ENCODE data around the gene RNH1. TPM values are rescaled to one million over a fixed set of nuclear protein-coding genes. Genes with fewer than 3 reads are reported as not detected.

RNH1 gene
- total RNA-seq, 1 experiment from 2014 or later, result 345 TPM

DNA sequence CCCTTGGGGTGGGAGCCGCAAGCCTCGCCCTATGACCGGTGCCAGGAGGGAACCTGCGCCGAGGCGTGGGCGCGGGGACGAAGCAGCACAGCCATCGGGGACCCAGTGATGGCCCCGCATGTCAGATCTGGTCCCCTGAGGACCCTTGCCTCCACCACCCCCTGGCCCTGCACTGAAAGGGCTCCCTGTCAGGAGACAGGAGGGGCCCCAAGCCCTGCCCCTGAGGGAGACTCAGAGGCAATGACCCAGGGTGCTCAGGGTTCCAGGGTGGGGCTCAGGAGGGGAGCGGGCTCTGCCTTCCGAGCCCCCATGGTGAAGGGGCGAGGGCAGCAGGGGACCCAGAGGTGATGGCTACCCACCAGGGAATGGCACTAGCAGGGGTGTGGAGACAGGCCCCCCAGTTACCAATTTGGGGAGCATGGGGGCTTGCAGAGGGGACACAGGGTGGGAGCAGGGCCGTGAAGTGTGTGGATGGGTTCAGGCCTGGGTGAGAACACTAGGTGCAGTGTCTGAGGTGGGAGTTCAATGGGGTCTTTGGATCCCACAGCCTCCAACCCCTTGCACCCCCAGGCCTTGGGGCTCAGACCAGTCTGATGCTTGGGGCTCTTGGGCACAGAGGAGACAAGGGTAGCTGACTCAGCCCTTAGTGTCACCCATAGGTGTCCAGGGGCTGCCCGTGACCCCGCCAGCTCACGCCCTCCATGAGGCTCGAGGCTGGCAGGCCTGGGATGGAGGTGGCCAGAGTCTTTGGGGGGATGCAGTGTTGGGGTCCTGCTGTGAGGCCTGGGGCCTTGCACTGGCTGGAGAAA lies 30.8 kb upstream of the RNH1 start:
- TF ChIP-seq SIN3A (IDR thresholded peaks at IDR 0.05; ENCODE audit: borderline replicate concordance, insufficient read depth, low read depth, low read length), result no peak
- TF ChIP-seq TCF7L2 (IDR thresholded peaks at IDR 0.05; ENCODE audit: low read depth, low read length), result no peak
- TF ChIP-seq, protein P1, sequence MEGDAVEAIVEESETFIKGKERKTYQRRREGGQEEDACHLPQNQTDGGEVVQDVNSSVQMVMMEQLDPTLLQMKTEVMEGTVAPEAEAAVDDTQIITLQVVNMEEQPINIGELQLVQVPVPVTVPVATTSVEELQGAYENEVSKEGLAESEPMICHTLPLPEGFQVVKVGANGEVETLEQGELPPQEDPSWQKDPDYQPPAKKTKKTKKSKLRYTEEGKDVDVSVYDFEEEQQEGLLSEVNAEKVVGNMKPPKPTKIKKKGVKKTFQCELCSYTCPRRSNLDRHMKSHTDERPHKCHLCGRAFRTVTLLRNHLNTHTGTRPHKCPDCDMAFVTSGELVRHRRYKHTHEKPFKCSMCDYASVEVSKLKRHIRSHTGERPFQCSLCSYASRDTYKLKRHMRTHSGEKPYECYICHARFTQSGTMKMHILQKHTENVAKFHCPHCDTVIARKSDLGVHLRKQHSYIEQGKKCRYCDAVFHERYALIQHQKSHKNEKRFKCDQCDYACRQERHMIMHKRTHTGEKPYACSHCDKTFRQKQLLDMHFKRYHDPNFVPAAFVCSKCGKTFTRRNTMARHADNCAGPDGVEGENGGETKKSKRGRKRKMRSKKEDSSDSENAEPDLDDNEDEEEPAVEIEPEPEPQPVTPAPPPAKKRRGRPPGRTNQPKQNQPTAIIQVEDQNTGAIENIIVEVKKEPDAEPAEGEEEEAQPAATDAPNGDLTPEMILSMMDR (IDR thresholded peaks at IDR 0.05), result no peak
- TF ChIP-seq, protein P2, sequence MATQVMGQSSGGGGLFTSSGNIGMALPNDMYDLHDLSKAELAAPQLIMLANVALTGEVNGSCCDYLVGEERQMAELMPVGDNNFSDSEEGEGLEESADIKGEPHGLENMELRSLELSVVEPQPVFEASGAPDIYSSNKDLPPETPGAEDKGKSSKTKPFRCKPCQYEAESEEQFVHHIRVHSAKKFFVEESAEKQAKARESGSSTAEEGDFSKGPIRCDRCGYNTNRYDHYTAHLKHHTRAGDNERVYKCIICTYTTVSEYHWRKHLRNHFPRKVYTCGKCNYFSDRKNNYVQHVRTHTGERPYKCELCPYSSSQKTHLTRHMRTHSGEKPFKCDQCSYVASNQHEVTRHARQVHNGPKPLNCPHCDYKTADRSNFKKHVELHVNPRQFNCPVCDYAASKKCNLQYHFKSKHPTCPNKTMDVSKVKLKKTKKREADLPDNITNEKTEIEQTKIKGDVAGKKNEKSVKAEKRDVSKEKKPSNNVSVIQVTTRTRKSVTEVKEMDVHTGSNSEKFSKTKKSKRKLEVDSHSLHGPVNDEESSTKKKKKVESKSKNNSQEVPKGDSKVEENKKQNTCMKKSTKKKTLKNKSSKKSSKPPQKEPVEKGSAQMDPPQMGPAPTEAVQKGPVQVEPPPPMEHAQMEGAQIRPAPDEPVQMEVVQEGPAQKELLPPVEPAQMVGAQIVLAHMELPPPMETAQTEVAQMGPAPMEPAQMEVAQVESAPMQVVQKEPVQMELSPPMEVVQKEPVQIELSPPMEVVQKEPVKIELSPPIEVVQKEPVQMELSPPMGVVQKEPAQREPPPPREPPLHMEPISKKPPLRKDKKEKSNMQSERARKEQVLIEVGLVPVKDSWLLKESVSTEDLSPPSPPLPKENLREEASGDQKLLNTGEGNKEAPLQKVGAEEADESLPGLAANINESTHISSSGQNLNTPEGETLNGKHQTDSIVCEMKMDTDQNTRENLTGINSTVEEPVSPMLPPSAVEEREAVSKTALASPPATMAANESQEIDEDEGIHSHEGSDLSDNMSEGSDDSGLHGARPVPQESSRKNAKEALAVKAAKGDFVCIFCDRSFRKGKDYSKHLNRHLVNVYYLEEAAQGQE (IDR thresholded peaks at IDR 0.05; ENCODE audit: insufficient read depth in 1 of 2, low read depth in 2 of 2, low read length in 1 of 2), result no peak
- TF ChIP-seq POLR2AphosphoS5 (IDR thresholded peaks at IDR 0.05; ENCODE audit: low read depth, low read length), result no peak
- H3K36me3 ChIP-seq (ENCODE audit: control insufficient read depth, insufficient read depth, low read length), result peaks cover 3% of the 10 kb centered on the region; the same call in 1 of the 2 replicates
- H3K4me3 ChIP-seq (ENCODE audit: low read depth in 2 of 2, low read length in 2 of 2), result peak overlapping the region; percentile 69 to 84
- ATAC-seq (no peak), DNase-seq (ENCODE audit: low read depth, low spot score) (no peak)
- H3K9me3 ChIP-seq (ENCODE audit: control insufficient read depth, insufficient read depth, low read depth, low read length), result no peaks in the 10 kb centered on the region
- in situ Hi-C loops (cut with HindIII; ENCODE audit: low pct_unique_long_range_greater_than_20kb, low sequenced_read_pairs) (no loop called here), intact Hi-C loops (cut with micrococcal nuclease; ENCODE audit: unreplicated experiment) (no loop called here)
- BruUV-seq (replicated peaks), result no TSS peak
- H3K27me3 ChIP-seq (ENCODE audit: control insufficient read depth, insufficient read depth, low read length), result no peaks in the 10 kb centered on the region
- ChIA-PET POLR2A (no interaction called here), CTCF (interaction anchor here (0.6 kb wide), 1 partner anchor 140 kb away, joined by 3 read pairs; no protein-coding TSS in a partner anchor)
- peaks cover 31% of the 10 kb centered on the region for H3K4me1 ChIP-seq (ENCODE audit: control insufficient read depth, insufficient read depth, low read length)
- H3K27ac ChIP-seq (ENCODE audit: low read length), result peak overlapping the region; percentile 79

DNA sequence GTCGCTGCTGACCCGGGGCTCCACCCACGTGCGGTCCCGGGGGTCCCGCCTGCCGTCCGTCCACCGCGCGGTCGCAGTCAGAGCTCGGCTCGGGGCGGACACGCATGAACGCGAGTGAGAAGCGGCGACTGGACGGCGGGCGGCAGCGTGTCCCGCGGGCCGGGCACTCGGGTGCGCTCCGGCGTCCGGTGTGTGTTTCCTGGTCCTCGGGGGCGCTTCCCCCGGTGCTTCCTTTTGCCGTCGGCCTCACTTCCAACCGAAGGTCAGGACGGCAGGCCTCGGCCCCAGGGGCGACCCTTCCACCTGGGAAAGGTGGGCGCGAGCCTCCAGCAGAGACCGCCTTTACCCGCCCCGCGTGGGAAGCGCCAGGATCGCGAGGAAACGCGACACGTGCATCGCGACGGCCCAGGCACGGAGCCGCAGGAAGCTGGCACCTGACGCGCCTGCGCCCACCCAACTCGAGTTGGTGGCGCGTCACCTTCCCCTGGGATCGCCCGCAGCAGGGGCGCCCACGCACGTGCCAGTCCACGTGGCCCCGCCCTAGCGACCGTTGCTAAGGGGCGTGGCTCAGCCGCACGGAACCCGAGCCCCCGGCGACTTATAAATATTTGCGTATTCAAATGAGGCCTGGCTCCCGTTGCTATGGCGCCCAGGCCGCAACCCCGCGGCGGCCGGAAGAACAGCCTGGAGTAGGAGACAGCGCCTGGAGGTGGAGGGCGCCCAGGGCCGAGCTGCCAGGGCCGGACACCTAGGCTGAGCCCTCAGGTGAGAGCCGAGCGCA lies 30.0 kb upstream of the RNH1 start, which contains the start of gene LRRC56:
TSS of gene LRRC56 (plus strand) at position 687 of the 781 bp plus-strand sequence. CDS start 3,158 bp downstream, outside the sequence.
- peak within 1 kb of the TSS; percentile 69 to 84 for H3K4me3 ChIP-seq (ENCODE audit: low read depth in 2 of 2, low read length in 2 of 2)
- intact Hi-C loops (cut with micrococcal nuclease; ENCODE audit: unreplicated experiment), result no loop called here
- no peaks in the 10 kb centered on the region for H3K27me3 ChIP-seq (ENCODE audit: control insufficient read depth, insufficient read depth, low read length)
- TF ChIP-seq POLR2AphosphoS5 (IDR thresholded peaks at IDR 0.05; ENCODE audit: low read depth, low read length) (no peak), SIN3A (IDR thresholded peaks at IDR 0.05; ENCODE audit: borderline replicate concordance, insufficient read depth, low read depth, low read length) (peak; percentile 63; the same call in 1 of the 2 replicates)
- ATAC-seq (peak; percentile 49), DNase-seq (ENCODE audit: low read depth, low spot score) (peak; percentile 47)
- in situ Hi-C loops (cut with HindIII; ENCODE audit: low pct_unique_long_range_greater_than_20kb, low sequenced_read_pairs), result no loop called here
- peak within 1 kb of the TSS; percentile 79 for H3K27ac ChIP-seq (ENCODE audit: low read length)
- H3K36me3 ChIP-seq (ENCODE audit: control insufficient read depth, insufficient read depth, low read length), result peaks cover 3% of the 10 kb centered on the region; the same call in 1 of the 2 replicates
- H3K9me3 ChIP-seq (ENCODE audit: control insufficient read depth, insufficient read depth, low read depth, low read length), result no peaks in the 10 kb centered on the region
- CTCF ChIA-PET, result interaction anchor here (0.6 to 0.7 kb wide), 2 partner anchors 140 to 1845 kb away, joined by 3 to 4 read pairs; no protein-coding TSS in a partner anchor
- POLR2A ChIA-PET, result no interaction called here
- H3K4me1 ChIP-seq (ENCODE audit: control insufficient read depth, insufficient read depth, low read length), result peaks cover 31% of the 10 kb centered on the region
- BruUV-seq (replicated peaks), result no TSS peak

Data from Panc1 (cell line).